ENCODE data around the gene HCFC1R1. TPM values are rescaled to one million over a fixed set of nuclear protein-coding genes. Genes with fewer than 3 reads are reported as not detected.
A peak's percentile ranks its signal among the peaks of the same experiment; 100 is the strongest.

Gene HCFC1R1
- total and polyA plus RNA-seq, 2 experiments from 2014 or later, result 35.7 to 158 TPM

DNA sequence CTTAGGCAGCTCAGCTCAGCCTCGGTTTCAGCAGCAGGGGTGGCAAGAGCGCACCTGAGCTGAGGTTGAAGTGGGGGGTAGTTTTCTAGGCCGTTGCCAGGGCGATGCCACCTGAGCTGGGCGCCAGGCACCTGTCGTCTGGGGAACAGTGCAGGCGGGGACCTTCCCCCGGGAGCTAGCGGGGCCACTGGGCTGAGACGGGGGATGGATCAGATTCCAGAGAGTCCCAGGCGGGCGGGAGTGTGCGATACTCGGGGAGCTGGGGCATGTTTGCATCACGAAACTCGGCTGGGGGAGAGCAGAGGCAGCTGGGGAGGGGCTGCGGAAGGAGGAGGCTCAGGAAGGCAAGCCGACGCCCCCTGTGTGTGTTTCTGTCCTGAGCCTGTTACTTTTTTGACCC is 11.5 kb downstream of the HCFC1R1 start:
- Histone ChIP-seq H3K9me3 (ENCODE audit: low read depth) (no peaks in the 10 kb centered on the region), H2AFZ (no peak overlapping the region), H4K20me1 (ENCODE audit: insufficient read depth, poor library complexity, severe bottlenecking) (peaks cover 6% of the 10 kb centered on the region), H3K27ac (peak overlapping the region; percentile 97), H3K9me2 (replicated peaks; ENCODE audit: insufficient read depth) (no peaks in the 10 kb centered on the region), H3K4me1 (ENCODE audit: insufficient read depth) (peaks cover 52% of the 10 kb centered on the region), H3K4me2 (peak overlapping the region; percentile 66), H3K27me3 (peaks cover 7% of the 10 kb centered on the region), H3K4me3 (no peak overlapping the region), H3K36me3 (replicated peaks; ENCODE audit: insufficient read depth, low read depth) (no peaks in the 10 kb centered on the region), H3K79me2 (peaks cover 10% of the 10 kb centered on the region)
- DNase-seq (ENCODE audit: low spot score), result peak; percentile 61
- 34% methylated on average over 15 of the region's 19 CpGs for WGBS (ENCODE audit: low lambda C conversion rate, missing lambda C conversion rate)
- TF ChIP-seq, protein P1, sequence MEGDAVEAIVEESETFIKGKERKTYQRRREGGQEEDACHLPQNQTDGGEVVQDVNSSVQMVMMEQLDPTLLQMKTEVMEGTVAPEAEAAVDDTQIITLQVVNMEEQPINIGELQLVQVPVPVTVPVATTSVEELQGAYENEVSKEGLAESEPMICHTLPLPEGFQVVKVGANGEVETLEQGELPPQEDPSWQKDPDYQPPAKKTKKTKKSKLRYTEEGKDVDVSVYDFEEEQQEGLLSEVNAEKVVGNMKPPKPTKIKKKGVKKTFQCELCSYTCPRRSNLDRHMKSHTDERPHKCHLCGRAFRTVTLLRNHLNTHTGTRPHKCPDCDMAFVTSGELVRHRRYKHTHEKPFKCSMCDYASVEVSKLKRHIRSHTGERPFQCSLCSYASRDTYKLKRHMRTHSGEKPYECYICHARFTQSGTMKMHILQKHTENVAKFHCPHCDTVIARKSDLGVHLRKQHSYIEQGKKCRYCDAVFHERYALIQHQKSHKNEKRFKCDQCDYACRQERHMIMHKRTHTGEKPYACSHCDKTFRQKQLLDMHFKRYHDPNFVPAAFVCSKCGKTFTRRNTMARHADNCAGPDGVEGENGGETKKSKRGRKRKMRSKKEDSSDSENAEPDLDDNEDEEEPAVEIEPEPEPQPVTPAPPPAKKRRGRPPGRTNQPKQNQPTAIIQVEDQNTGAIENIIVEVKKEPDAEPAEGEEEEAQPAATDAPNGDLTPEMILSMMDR (IDR thresholded peaks at IDR 0.05; ENCODE audit: poor library complexity), result no peak
- TF ChIP-seq EZH2 (IDR thresholded peaks at IDR 0.05; ENCODE audit: borderline replicate concordance), result no peak

DNA sequence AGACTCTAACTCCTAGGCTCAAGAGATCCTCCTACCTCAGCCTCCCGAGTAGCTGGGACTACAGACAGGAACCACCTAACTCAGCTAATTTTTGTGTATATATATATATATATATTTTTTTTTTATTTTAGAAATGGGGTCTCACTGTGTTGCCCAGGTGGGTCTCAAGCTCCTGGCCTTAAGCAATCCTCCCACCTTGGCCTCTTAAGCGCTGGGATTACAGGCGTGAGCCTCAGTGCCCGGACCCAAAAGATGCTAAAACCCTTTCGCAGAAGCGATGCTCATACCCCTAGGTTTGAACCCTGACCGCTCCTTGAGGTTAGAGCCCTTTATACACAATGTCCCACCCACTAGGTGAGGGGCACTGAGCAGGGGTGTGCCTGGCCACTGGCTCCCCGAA is 13.2 kb downstream of the HCFC1R1 start:
- H3K4me3 ChIP-seq, result no peak overlapping the region
- peaks cover 7% of the 10 kb centered on the region for H3K27me3 ChIP-seq
- H3K9me2 ChIP-seq (replicated peaks; ENCODE audit: insufficient read depth), result no peaks in the 10 kb centered on the region
- H3K79me2 ChIP-seq, result no peaks in the 10 kb centered on the region
- H3K9me3 ChIP-seq (ENCODE audit: low read depth), result no peaks in the 10 kb centered on the region
- WGBS (ENCODE audit: low lambda C conversion rate, missing lambda C conversion rate), result 82% methylated on average over 8 of the region's 8 CpGs
- H3K36me3 ChIP-seq (replicated peaks; ENCODE audit: insufficient read depth, low read depth), result no peaks in the 10 kb centered on the region
- peaks cover 62% of the 10 kb centered on the region for H3K4me1 ChIP-seq (ENCODE audit: insufficient read depth)
- peak overlapping the region; percentile 97 for H3K27ac ChIP-seq
- no peak overlapping the region for H2AFZ ChIP-seq
- H4K20me1 ChIP-seq (ENCODE audit: insufficient read depth, poor library complexity, severe bottlenecking), result no peaks in the 10 kb centered on the region
- no peak for DNase-seq (ENCODE audit: low spot score)
- H3K4me2 ChIP-seq, result peak overlapping the region; percentile 83
- TF ChIP-seq, protein P1 (IDR thresholded peaks at IDR 0.05; ENCODE audit: poor library complexity), result no peak
- no peak for TF ChIP-seq EZH2 (IDR thresholded peaks at IDR 0.05; ENCODE audit: borderline replicate concordance)
- no peak for TF ChIP-seq EZH2phosphoT487 (IDR thresholded peaks at IDR 0.05; ENCODE audit: low read depth, severe bottlenecking, unreplicated experiment)

DNA sequence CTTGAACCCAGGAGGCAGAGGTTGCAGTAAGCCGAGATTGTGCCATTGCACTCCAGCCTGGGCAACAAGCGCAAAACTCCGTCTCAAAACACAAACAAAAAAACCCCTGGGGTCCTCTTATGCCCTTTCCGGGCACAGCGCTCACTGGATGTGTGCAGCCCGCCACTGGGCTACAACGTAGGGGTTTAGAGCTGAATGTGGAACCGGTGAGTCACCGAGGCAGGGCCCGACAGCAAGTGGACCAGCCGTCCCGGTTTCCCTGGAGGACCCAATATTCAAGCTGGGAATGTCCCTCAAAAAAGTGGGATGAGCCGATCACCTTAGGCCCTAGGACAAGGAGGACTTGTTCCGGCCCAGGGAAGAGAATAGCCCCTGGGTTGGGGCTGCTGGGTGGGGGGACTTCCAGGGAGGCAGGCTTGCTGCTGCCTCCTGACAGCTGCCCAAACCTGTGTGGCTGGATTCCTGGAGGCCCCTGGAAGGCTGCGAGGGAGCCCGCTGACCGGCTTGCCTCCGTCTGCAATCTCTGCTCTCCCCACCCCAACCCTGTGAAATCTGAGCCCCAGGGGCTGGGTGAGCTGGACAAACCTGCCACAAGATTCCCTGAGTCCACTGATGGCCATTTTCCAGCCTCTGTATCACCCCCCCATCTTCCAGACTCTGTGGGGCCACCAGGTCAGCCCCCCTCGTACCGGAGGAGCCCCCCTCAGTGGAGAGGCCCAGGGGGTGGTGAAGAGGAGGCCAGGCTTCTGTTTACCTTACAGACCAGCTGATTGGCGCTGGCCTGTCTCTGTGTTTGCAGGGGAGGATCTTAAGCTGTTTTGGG is 14.0 kb downstream of the HCFC1R1 start:
- Histone ChIP-seq H3K4me2 (peak overlapping the region; percentile 83), H3K9me3 (ENCODE audit: low read depth) (no peaks in the 10 kb centered on the region), H4K20me1 (ENCODE audit: insufficient read depth, poor library complexity, severe bottlenecking) (no peaks in the 10 kb centered on the region), H3K27me3 (peaks cover 7% of the 10 kb centered on the region), H3K36me3 (replicated peaks; ENCODE audit: insufficient read depth, low read depth) (no peaks in the 10 kb centered on the region), H3K4me1 (ENCODE audit: insufficient read depth) (peaks cover 62% of the 10 kb centered on the region), H3K79me2 (no peaks in the 10 kb centered on the region), H3K9me2 (replicated peaks; ENCODE audit: insufficient read depth) (no peaks in the 10 kb centered on the region), H3K4me3 (no peak overlapping the region), H2AFZ (no peak overlapping the region), H3K27ac (peak overlapping the region; percentile 97)
- 20% methylated on average over 21 of the region's 21 CpGs for WGBS (ENCODE audit: low lambda C conversion rate, missing lambda C conversion rate)
- TF ChIP-seq EZH2phosphoT487 (IDR thresholded peaks at IDR 0.05; ENCODE audit: low read depth, severe bottlenecking, unreplicated experiment), result no peak
- no peak for TF ChIP-seq EZH2 (IDR thresholded peaks at IDR 0.05; ENCODE audit: borderline replicate concordance)
- TF ChIP-seq, protein P1 (IDR thresholded peaks at IDR 0.05; ENCODE audit: poor library complexity), result no peak
- peak; percentile 88 for DNase-seq (ENCODE audit: low spot score)

All from hepatocyte (in vitro differentiated cells).